GM21723 (cell line): Measurements from ENCODE around the gene MBTPS2.

Source experiments
- ATAC-seq: cut with Tn5 transposase; IDR thresholded peaks from one replicate; pipeline ENCODE4 v1.9.1; 2021; ENCODE audit warnings: mild to moderate bottlenecking, moderate library complexity; ENCODE audit not compliant: unreplicated experiment

The MBTPS2 gene

GRCh38 chrX:21932292-21933002, 93.0 kb downstream of the MBTPS2 start:
- no peak for ATAC-seq

- no peak for ATAC-seq
Measured at GRCh38 chrX:21933077-21933476, 93.7 kb downstream of the MBTPS2 start.

- no peak for ATAC-seq
Measured at GRCh38 chrX:21934414-21934813, 95.0 kb downstream of the MBTPS2 start.
